Astrocyte of the spinal cord (primary cell): ENCODE measurements around the gene TPP2.
A peak's percentile ranks its signal among the peaks of the same experiment; 100 is the strongest.

ENCODE experiments used
- DNase-seq: peaks from one replicate; pipeline ENCODE4 v3.0.0; 2011; ENCODE audit warnings: low read depth, low spot score
- H3K4me3 ChIP-seq: 2 replicates; pipeline ENCODE4 v1.5.1; 2011; ENCODE audit warnings: low read depth, mild to moderate bottlenecking, low read length, moderate library complexity
- CTCF ChIP-seq: IDR thresholded peaks from 2 replicates; pipeline ENCODE4 v1.5.1; 2012; ENCODE audit warnings: low read depth, mild to moderate bottlenecking, low read length, inconsistent platforms
- in situ Hi-C: cut with HindIII; loops from 2 replicates; pipeline ENCODE4 v1.10.0; 2017; ENCODE audit warnings: low sequenced_read_pairs

Gene TPP2

GRCh38 chr13:102693250-102693649 is 96.5 kb downstream of the TPP2 start:
- DNase-seq = no peak
- H3K4me3 ChIP-seq = no peak overlapping the region
- no peak for TF ChIP-seq CTCF
- in situ Hi-C loops = no loop called here

GRCh38 chr13:102693776-102694175 is 97.0 kb downstream of the TPP2 start:
- TF ChIP-seq CTCF = no peak
- DNase-seq = peak; percentile 57
- in situ Hi-C loops = no loop called here
- no peak overlapping the region for H3K4me3 ChIP-seq

GRCh38 chr13:102694937-102695336 is 98.2 kb downstream of the TPP2 start, which contains the start of gene METTL21C:
Gene METTL21C (minus strand): TSS chr13:102695044. CDS start chr13:102694498, 546 bp downstream.
- no peak for TF ChIP-seq CTCF
- H3K4me3 ChIP-seq = no peak within 1 kb of the TSS
- in situ Hi-C loops = no loop called here
- no peak for DNase-seq

- no peak for TF ChIP-seq CTCF
- no peak overlapping the region for H3K4me3 ChIP-seq
- DNase-seq = no peak
- in situ Hi-C loops = no loop called here
Observed at GRCh38 chr13:102696465-102696864, 99.7 kb downstream of the TPP2 start.

- no peak for DNase-seq
- no peak overlapping the region for H3K4me3 ChIP-seq
- no peak for TF ChIP-seq CTCF
- in situ Hi-C loops = no loop called here
Observed at GRCh38 chr13:102697264-102697663, 100.5 kb downstream of the TPP2 start.

- no peak overlapping the region for H3K4me3 ChIP-seq
- no peak for TF ChIP-seq CTCF
- DNase-seq = no peak
- in situ Hi-C loops = no loop called here
Observed at GRCh38 chr13:102697929-102698648, 101.3 kb downstream of the TPP2 start.
